GM18867 (cell line): ENCODE data around the gene FLVCR1.
"Not testable (repeated sequence)": the region's sequence is repeated elsewhere in the genome, so short reads cannot be mapped to it uniquely, and the experiment has no call there.

Experiments used
- ATAC-seq: cut with Tn5 transposase; IDR thresholded peaks from one replicate; pipeline ENCODE4 v1.9.1; 2021; ENCODE audit warnings: mild to moderate bottlenecking, moderate library complexity; ENCODE audit not compliant: unreplicated experiment

FLVCR1 gene

GRCh38 chr1:212857992-212858460, at the start of gene FLVCR1:
Gene FLVCR1 (plus strand): TSS chr1:212858275. CDS start chr1:212858453, 178 bp downstream.
- ATAC-seq: peak; percentile 97

- no peak for ATAC-seq
Observed at GRCh38 chr1:212814537-212815334, 43.3 kb upstream of the FLVCR1 start.

DNA sequence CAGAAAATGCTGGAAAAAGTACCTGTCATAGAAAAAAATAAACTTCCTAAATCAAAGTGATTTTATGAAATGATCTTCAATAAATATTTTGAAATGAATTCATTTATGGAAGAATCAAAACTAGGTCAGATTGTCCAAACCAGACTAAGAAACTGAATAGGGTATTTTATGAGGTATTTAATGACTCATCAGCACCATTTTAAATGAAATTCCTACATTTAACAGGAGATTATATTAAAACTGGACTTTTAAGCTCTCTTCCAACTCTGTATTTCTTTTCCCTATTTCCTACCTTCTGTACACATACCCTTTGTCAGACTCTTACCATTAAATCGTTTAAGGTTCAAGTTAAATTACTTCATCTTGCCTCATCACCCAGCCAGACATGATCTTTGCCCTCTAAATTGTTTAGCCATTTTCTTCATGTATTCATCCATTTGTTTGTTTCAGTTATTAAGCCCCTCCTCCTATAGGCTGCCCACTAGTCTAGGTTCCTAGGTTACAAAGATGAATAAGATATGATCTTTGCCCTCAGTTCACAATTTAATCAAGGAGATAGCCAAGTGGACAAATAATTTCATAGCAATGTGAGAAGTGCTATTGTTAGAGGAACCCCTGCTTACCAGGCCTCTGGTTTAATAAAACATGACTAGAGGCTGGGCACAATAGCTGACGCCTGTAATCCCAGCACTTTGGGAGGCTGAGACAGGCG, 41.4 kb upstream of the FLVCR1 start:
- no peak for ATAC-seq

GRCh38 chr1:212819726-212820125, 38.3 kb upstream of the FLVCR1 start:
- ATAC-seq: peak; percentile 73

DNA sequence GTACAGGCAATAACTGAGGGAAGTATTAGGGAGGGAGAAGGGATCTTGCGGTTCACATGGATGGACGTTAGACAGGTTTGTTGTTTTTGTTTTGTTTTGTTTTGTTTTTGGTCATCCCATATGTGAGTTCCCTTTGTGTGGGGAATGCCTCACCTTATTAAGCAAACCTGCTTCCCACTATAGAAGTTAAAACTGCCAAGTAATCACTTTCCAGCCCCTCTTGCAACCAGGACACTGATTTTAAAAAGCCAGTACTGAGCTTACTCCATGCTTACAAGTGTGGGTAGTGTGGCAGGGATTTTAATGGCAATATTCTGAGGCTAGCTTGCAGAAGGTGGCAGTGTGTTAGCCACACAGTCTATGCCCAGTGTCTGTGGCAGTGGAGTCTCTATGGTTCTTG, 37.1 kb upstream of the FLVCR1 start:
- no peak for ATAC-seq

- no peak for ATAC-seq
Observed at GRCh38 chr1:212822956-212823355, 35.1 kb upstream of the FLVCR1 start.

GRCh38 chr1:212824201-212824600, 33.9 kb upstream of the FLVCR1 start:
- ATAC-seq: no peak

DNA sequence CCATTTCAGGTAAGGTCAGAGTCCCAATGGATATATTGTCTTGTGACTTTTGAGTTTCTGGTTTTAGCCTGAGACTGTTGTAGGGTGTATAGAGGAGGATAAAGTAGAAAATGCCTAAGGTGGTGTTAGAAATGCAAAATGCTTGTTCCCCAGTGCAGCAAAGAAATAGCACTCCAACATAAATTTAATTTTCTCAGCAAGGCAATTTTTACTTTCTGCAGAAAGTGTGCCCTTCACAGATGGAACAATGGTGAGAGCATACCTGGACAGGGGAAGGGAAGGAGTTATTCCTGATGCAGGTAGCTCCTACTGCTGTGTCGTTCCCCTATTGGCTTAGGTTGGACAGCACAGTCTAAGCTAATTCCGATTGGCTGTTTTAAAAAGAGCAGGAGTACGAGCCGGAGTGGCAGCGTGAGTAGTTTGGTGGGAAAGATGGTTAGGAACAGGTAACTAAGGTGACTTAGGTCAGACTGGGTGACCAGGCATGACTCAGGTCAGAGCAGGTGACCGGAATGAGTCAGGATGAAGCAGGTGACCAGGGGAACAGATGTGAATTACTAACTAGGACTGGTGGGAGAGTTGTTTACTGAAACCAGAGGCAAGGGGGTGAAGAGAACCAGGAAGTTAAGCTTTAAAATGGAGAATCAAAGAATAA, 32.1 kb upstream of the FLVCR1 start:
- ATAC-seq: no peak

- ATAC-seq: no peak
Observed at GRCh38 chr1:212827171-212827776, 30.8 kb upstream of the FLVCR1 start.

- ATAC-seq: no peak
Observed at GRCh38 chr1:212827831-212828278, 30.2 kb upstream of the FLVCR1 start.

DNA sequence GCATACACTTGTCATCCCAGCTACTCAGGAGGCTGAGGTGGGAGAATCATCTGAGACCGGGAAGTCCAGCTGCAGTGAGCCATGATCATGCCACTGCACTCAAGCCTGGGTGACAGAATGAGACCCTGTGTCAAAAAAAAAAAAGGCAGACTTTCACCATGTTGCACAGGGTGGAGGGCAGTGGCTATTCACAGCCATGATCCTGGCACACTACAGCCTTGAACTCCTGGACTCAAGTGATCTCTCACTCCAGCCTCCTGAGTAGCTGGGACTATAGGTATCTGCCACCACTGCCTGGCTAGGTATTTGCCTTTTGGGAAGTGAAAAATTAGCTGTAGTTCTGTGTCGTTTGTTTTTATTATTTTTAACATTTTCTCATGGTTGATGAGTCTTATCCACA, 29.7 kb upstream of the FLVCR1 start:
- ATAC-seq: no peak

DNA sequence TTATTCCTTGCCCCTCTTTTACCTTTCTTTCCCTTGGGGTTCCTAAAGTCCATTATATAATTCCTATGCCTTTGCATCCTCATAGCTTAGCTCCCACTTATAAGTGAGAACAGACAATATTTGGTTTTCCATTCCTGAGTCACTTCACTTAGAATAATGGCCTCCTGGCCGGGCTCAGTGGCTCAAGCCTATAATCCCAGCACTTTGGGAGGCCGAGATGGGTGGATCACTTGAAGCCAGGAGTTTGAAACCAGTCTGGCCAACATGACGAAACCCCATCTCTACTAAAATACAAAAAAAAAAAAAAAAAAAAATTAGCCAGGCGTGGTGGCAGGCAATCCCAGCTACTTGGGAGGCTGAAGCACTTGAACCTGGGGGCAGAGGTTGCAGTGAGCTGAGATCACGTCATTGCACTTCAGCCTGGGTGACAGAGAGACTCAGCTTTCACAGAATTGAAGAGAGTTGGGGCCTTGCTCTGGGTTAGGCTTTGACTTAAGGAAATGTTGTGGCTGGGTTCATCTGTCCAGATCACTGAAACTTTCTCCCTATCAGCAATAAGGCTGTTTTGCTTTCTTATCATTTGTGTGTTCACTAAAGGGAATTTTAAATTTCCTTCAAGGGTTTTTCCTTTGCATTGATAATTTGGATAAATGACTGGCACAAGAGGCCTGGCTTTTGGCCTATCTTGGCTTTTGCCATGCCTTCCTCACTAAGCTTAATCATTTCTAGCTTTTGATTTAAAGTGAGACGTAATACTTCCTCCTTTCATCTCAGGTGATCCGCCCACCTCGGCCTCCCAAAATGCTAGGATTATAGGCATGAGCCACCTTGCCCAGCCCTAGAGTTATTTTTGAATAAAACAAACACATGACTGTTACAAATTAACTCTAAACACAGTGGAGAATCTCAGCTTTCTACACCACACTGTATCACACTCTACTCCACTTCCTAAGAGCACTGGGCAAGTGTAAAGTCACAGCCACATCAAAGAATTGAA, 24.6 kb upstream of the FLVCR1 start:
- ATAC-seq: peak; percentile 79

GRCh38 chr1:212838145-212838544, 19.9 kb upstream of the FLVCR1 start:
- ATAC-seq: no peak

- ATAC-seq: not testable (repeated sequence)
Observed at GRCh38 chr1:212844521-212844920, 13.6 kb upstream of the FLVCR1 start.

DNA sequence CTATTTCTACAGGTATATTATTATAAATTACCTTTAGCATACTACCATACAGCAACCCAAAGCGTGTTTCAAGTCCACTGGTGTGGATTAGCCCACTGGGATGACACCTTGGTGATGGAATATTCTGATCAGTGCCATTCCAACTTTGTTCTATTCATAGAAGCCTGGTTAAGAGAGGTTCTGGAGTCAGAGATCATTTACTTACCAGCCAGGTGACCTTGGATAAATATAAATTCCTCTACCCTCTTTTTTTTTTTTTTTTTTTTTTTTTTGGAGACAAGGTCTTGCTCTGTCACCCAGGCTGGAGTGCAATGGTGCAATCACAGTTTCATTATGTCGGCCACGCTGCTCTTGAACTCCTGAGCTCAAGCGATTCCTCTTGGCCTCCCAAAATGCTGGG, 10.5 kb upstream of the FLVCR1 start, which contains the start of gene SPATA45:
Gene SPATA45, minus strand, starts transcription at position 101 of the 400 bp plus-strand sequence. CDS start 11,500 bp downstream, outside the sequence.
- no peak for ATAC-seq

- no peak for ATAC-seq
Observed at GRCh38 chr1:212852105-212852688, 5.9 kb upstream of the FLVCR1 start.

- no peak for ATAC-seq
Observed at GRCh38 chr1:212853658-212854057, 4.4 kb upstream of the FLVCR1 start.

- no peak for ATAC-seq
Observed at GRCh38 chr1:212856755-212857154, 1.3 kb upstream of the FLVCR1 start.
